Measurements from ENCODE around the gene LRCH1.

- TF ChIP-seq EZH2 (IDR thresholded peaks at IDR 0.05; ENCODE audit: low read depth, unreplicated experiment): no peak
- no peak for TF ChIP-seq CTCF (conservative IDR thresholded peaks at IDR 0.05; ENCODE audit: low read depth in 2 of 2)
- TF ChIP-seq EZH2phosphoT487 (IDR thresholded peaks at IDR 0.05; ENCODE audit: unreplicated experiment): no peak
- TF ChIP-seq REST (IDR thresholded peaks at IDR 0.05; ENCODE audit: unreplicated experiment): no peak
- no peak for TF ChIP-seq POLR2AphosphoS5 (IDR thresholded peaks at IDR 0.05; ENCODE audit: low read depth)
- no peak for TF ChIP-seq CREB1 (CRISPR knock-in tag; IDR thresholded peaks at IDR 0.05; ENCODE audit: low read depth)
- no peak for TF ChIP-seq JUNB (IDR thresholded peaks at IDR 0.05; ENCODE audit: unreplicated experiment)
- TF ChIP-seq ETS1 (IDR thresholded peaks at IDR 0.05): no peak
Observed at GRCh38 chr13:46717856-46718255, 164.9 kb downstream of the LRCH1 start.
